Retina (tissue), 1 donor: ENCODE data around the gene SLC4A2.

ENCODE experiments used
- DNase-seq: peaks from one replicate; pipeline ENCODE4 v3.0.0-alpha.2; 2016

SLC4A2 gene

DNA sequence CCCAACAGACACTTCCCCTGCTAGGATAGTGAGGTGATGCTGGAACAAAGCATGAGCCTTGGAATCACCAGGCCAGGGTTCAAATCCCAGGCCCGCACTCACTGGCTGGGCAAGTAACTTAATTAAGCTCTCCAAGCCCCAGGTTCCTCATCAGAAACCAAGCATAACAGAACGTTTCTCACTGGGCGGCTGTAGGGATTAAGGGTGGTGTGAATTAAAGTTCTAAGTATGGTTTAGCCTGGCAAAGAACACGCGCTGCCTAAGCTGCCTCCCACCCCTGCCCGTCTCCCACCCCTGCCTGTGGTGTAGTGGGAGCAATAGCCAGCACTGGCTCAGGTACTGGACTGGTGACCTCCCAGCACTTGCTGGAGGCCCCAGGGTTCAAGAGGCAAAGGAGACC, 5.6 kb downstream of the SLC4A2 start:
- no peak for DNase-seq

DNA sequence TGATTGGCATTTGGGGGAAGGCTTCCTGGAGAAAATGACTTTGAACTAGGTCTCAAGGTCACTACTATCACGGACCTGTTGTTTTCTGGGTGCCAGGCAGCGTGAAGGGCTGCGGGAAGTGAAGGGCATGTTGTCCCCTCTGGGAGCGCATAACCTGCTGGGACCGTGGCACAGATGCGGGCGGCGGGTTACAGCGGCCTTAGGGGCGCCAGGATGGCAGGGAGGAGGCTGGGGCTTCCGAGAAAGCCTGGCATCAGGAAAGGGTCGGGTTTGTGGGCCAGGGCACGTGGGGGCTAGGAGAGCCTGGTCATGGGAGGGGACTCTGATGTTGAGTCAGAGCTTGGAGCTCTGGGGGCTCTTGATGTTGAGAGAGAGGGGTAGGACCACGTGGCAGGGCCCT, 6.1 kb downstream of the SLC4A2 start:
- no peak for DNase-seq

DNA sequence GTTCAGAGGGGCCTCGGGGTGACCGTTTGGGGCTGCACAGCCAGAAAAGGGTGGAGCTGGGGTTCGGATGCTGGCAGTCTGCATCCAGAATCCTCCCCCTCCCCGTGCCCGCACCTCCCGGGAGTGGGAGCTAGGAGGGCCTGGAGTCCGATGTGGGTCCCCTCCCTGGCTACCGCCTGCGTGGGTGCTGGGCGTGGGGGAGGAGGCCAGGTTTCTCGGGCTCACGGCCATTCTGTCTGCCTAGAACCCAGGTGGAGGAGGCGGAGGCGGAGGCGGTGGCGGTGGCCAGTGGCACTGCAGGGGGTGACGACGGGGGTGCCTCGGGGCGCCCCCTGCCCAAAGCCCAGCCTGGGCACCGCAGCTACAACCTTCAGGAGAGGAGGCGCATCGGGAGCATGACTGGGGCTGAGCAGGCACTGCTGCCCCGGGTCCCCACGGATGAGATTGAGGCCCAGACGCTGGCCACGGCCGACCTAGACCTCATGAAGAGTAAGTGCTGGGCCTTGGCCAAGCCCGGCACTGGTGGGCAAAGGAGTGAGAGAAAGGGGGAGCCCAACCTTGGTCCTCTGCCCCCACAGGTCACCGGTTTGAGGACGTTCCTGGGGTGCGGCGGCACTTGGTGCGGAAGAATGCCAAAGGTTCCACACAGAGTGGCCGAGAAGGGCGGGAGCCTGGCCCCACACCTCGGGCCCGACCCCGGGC, 7.0 kb downstream of the SLC4A2 start:
- DNase-seq: no peak

DNA sequence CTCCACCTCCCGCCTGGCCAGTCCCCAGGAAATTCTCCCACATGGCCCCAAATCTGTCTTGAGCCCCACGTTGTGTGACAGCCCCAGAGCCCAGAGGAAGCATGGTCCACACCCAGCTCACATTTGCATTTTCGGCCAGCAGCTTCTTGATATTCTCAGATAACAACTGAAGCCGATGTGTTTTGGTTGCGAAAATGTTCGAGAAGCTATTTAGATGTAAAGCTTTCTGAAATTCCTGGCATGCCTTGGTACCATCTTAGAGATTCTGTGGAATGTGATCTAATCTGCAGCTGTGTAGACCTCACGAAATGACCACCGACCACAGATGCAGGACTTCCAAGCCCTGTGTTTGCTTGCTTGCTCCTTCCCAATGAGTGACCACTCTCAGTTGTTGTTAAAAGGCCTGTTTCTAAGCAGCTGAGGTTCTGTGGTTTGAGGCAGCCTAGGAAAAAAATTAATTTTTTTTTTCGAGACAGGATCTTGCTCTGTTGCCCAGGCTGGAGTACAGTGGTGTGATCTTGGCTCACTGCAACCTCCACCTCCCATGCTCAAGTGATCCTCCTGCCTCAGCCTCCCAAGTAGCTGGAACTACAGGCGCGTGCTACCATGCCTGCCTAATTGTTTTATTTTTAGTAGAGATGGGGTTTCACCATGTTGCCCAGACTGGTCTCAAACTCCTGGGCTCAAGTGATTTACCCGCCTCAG, 8.8 kb downstream of the SLC4A2 start:
- no peak for DNase-seq

DNA sequence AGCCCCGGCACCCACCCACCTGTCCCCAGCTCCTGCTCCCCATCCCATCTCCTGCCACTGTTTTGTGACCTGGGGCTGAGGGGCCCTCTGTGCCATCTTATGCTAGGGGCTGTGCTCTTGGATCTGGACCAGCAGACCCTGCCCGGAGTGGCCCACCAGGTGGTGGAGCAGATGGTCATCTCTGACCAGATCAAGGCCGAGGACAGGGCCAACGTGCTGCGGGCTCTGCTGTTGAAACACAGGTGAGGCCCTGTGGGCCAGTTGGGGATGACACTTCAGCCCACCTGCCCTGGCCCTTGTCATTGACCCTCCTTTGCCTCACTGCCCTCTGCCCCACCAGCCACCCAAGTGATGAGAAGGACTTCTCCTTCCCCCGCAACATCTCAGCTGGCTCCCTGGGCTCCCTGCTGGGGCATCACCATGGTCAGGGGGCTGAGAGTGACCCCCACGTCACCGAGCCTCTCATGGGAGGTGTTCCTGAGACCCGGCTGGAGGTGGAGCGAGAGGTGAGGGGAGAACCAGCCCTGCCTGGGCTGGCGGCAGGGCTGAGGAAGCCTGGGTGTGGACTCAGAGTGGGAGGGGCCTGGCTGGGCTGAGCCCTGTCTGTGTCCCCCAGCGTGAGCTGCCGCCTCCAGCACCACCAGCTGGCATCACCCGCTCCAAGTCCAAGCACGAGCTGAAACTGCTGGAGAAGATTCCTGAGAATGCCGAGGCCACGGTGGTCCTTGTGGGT, 10.6 kb downstream of the SLC4A2 start:
- no peak for DNase-seq

DNA sequence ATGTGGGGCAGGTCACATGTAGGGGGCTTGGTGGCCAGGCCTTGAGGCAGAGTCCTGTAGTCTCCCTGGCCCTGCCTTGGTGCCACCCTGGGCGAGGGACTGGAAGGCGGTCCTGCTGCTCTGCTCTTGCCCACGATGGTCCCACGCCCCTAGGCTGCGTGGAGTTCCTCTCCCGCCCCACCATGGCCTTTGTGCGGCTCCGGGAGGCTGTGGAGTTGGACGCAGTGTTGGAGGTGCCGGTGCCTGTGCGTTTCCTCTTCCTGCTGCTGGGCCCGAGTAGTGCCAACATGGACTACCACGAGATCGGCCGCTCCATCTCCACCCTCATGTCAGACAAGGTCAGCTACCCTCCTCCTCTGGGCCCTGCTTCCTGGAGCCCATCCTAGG, 11.2 kb downstream of the SLC4A2 start:
- no peak for DNase-seq

DNA sequence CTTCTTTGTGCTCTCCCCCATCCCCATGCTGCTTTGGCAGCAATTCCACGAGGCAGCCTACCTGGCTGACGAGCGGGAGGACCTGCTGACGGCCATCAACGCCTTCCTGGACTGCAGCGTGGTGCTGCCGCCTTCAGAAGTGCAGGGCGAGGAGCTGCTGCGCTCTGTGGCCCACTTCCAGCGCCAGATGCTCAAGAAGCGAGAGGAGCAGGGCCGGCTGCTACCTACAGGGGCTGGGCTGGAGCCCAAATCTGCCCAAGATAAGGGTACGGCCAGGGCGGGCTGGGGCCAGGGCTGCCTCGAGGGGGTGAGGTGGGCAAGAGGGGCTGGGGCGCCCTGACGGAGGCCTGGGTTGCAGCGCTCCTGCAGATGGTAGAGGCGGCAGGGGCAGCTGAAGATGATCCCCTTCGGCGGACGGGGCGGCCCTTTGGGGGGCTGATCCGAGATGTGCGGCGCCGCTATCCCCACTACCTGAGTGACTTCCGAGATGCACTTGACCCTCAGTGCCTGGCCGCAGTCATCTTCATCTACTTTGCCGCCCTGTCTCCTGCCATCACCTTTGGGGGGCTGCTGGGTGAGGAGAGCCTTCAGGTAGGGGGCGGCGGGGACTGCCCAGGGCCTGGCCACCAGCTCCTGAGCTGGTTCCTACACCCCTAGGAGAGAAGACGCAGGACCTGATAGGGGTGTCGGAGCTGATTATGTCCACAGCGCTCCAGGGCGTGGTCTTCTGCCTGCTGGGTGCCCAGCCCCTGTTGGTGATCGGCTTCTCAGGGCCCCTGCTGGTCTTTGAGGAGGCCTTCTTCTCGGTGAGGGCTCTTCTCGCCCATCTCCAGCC, 11.9 kb downstream of the SLC4A2 start:
- no peak for DNase-seq

DNA sequence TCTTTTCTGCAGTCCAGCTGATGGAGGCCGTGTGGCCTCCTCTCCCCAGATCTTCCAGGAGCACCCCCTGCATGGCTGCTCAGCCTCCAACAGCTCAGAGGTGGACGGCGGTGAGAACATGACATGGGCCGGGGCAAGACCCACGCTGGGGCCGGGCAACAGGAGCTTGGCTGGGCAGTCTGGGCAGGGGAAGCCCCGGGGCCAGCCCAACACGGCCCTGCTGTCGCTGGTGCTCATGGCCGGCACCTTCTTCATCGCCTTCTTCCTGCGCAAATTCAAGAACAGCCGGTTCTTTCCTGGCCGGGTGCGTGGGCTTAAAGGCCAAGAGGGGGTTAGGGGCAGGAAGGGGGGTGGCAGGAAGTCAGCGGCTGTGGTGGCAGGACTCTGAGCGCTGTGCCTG, 14.6 kb downstream of the SLC4A2 start:
- no peak for DNase-seq

DNA sequence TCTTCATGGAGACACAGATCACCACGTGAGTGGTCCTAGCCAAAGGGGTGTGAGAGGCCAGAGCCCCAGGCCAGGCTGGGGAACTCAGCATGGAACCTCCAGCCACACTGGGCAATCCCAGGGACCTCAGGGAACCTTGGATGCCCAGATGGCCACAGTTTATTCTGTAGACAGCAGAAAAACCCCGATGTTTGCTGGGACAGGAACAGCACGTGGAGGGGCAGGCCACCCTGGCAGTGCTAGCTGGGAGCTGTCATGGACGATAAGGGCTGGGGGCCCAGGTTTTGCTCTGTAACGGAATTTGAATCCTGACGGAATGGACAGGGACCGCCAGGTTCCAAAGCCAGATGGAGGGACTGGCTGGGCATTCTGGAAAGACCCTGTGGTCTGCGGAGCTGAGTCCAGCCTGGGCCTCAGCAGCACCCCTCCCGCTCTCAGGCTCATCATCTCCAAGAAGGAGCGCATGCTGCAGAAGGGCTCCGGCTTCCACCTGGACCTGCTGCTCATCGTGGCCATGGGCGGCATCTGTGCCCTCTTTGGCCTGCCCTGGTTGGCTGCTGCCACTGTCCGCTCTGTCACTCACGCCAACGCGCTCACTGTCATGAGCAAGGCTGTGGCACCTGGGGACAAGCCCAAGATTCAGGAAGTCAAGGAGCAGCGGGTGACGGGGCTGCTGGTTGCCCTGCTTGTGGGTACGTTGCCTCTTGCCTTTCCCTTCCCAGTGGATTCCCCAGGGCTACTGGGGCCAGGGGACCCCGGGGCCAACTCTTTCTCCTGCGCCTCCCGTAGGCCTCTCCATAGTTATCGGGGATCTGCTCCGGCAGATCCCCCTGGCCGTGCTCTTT, 15.7 kb downstream of the SLC4A2 start:
- DNase-seq: no peak

DNA sequence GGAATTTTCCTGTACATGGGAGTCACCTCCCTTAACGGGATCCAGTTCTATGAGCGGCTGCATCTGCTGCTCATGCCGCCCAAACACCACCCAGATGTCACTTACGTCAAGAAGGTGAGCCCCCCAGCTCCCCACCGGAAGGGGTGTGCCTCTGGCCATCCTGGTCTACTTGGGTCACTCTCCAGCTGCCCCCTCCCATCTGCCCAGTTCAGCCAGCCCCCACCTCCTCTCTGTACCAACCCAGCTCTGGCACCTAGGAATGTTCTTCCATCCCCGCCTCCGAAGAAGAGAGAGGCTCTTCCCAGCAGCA, 16.2 kb downstream of the SLC4A2 start:
- no peak for DNase-seq

DNA sequence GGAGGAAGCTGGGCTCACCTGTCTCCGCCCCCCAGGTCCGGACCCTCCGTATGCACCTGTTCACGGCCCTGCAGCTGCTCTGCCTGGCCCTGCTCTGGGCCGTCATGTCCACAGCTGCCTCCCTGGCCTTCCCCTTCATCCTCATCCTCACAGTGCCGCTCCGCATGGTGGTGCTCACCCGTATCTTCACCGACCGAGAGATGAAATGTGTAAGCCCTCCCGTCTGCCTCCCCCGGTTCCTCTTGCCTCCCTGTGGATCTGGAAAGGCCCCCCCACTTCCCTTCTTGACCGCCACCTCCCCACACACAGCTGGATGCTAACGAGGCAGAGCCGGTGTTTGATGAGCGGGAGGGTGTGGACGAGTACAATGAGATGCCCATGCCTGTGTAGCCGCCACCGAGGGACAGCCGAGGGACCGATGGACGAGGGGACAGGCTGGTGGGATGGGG, 16.6 kb downstream of the SLC4A2 start:
- no peak for DNase-seq

DNA sequence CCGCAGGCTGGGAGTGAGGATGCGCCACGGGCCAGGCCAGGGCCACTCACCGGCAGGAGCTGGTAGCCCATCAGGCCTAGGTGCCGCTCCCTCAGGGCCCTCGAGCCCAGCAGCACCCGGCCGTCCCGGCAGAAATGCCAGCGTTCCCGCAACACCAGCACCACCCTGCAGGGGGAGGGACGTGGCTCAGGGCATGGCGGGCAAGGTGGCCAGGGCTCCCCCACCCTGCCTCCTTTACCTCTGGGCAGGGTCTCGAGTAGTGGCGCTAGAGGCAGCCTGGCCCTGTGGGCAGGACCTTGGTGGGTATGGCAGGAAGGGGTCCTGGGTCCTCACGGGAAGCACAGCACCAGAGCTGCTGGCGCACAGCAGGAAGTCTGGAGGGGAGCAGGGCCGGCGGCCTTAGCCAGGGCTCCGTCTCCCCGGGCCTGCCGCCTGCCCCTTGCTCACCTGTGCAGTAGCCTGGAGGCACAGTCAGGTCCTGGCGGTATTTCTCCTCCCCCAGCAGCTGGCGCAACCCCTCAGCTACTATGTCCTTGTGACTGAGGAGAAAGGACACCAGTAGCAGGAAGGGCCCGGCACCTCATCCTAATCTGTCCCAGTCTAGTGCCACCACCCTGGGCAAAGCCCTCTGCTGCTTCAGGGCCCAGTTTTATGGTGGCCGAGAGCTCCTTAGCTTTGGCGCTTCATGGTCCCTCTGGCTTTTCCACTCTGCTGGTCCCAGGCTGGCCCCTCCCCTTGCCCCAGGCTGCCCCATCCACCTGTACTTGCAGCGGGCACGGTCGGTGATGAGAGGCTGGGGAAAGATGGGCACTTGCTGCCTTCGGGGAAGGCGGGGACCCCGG, 17.7 kb downstream of the SLC4A2 start:
- no peak for DNase-seq

DNA sequence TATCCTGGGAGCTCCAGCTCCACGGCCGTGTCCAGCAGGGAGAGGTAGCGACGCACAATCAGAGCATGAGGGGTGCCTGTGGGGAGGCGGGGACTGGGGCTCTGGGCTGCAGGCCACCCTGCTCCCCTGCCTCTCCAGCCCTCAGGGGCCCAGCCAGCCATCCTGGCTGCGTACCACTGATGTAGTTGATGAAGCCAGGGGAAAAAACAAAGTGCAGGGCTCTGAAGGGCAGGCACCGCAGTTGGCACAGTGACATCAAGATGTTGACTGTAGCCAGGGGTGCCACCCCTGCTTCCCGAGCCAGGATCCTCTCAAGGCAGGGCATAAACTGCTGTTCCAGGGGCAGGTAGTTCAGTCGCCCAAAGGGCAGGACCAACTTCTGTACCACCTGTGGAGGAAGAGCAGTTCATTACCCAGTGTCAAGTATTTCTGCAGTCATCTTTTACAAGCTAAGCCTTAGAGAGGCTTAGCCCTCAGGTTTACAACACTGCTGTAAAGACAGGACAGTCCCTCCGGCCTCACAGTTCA, 18.4 kb downstream of the SLC4A2 start:
- no peak for DNase-seq

DNA sequence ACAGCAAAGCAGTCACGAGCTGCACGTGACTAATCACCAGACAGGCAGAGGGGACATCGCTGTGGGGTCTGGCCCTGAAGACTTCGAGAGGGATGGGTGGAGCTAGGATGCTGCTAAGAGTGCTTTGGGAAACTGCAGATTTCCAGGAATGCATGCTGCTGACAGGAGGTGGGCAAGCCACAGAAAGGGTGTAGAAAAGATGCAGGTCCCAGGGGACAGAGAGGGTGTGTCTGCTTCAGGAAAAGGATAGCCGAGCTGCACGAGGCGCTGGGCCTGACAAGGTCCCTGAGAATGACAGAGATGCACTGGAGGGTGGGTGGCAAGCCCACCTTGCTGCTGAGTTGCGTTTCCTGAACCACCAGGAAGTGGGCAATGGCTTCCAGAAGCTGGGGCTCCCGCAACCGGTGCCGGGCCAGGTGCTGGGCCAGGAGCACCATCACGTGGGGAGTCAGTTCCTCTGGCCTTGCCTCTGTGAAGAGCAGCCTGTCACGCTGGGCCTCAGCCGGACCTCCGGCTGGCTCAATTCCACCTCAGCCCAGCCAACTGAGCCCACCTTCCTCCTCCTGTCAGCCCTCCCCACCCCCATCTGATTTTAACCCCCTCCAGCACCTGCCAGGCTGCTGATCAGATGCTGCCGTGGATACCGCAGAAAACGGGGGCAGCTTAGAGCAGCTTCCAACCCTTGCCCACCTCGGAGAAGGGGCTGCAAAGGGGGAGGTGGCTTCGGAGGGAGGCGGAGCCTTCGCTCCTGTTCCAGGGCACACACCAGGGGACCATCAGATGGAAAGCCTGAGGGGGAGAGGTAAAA, 19.0 kb downstream of the SLC4A2 start:
- DNase-seq: no peak

DNA sequence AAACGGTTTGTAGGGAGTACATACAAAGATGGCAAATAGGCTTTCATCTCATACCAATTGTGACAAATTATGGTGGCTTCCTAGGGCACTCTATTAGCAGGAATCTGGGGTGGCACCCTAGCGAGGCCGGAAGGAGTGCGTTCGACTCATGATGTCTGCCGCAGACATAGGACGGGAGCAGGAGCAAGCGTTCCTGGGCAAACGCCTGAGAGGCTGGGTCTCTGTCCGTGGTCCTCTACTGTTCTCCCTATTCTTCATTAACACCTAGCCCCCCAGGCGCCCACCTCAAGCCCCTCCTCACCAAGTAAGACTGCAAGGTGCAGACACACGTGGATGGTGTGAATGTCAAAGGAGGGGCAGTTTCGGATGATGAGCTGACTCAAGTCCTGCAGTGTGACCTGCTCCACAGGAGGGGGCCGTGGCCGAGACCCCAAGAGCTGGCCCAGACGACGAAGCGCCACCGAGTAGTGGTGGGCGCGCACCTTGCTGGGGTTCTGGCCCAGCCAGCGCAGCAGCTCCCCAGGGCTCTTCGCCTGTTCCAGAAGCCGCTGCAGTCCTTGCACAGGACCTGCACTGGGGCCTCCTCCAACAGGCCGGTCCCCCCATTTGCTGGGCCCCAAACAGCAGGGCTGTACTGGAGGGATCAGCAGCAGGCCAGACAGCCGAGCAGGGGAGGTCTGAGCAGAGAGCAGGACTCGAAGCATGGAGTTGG, 20.0 kb downstream of the SLC4A2 start:
- no peak for DNase-seq

DNA sequence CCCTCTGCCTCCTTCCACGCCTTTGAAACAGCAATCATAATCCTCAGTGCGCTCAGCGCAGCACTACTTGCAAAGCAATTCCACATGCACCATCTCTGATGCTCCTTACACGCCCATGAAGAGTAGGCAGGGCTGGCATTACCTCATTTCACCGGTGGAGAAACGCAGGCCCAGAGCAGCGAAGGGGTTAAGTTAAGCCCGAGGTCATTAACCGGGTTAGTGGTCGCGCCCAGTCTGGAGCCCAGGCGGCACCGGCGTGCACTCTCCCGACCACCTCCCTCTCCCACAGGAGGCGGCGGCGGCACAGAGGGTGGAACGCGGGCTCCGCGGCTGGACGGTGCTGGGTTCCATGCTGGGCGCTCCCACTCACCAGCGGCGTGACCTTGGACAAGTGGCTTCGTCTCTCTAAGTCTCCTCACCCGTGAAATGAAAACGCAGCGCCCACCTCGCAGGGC, 20.7 kb downstream of the SLC4A2 start:
- no peak for DNase-seq

DNA sequence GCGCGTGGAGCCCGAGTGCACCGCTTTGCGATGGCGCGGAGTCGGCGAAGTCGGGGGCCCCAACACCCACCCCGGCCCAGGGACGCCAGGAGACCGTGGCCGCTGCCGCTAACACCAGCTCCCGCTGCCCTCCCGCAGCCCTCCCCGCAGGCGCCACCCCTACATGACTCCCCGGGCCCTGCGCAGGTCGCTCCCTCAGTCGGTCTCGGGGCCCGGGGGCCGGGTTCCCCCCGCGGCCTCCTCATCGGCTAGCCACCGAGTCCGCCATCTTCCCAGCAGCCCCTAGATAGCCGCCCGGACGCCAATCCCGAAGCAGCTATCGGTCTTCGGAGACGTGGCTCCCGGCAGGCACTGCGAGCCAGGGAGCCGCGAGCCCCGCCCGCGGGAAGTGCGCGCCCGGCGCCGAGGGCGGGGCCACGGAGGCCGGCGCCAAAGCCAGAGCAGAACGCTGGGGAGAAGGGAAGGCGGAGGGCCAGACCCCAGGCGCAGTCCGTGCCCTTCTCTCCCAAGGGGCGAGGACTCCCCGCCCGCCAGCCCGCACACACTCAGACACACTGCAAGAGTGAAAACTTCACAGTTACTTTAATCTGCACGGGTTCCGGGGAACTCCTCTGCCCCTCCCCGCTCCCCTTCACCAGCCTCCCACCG, 21.3 kb downstream of the SLC4A2 start, which contains the start of gene FASTK:
Gene FASTK (minus strand): TSS at position 288 of the 648 bp plus-strand sequence. CDS start 43 bp downstream, at position 245.
- peak; percentile 95 for DNase-seq
